Gastroesophageal sphincter (tissue), 4 donors: ENCODE data around the gene TMX4. TPM values are rescaled to one million over a fixed set of nuclear protein-coding genes. Genes with fewer than 3 reads are reported as not detected.

ENCODE experiments used
- ATAC-seq: fragments of 150-250 bp; one replicate; pipeline ENCODE4 v1.9.1; 2016; ENCODE audit warnings: mild to moderate bottlenecking, moderate library complexity
- H3K27ac ChIP-seq, 4 donors: fragments of 200-600 bp; sonication (generic) in 3 of 4; 1 replicate in 3 of 4; 2 replicates in 1 of 4; pipeline ENCODE4 v1.5.1; 2016 to 2019
- H3K27me3 ChIP-seq: fragments of 200-600 bp; sonication (generic); one replicate; pipeline ENCODE4 v1.5.1; 2019
- H3K36me3 ChIP-seq, 2 donors: fragments of 200-600 bp; sonication (generic); one replicate each; pipeline ENCODE4 v1.5.1; 2019; ENCODE audit warnings: control low read depth in 1 of 2
- H3K4me1 ChIP-seq, 3 donors: fragments of 200-600 bp; sonication (generic); 1 replicate in 2 of 3; 2 replicates in 1 of 3; pipeline ENCODE4 v1.5.1; 2016 to 2019; ENCODE audit warnings: control low read depth in 2 of 3
- H3K4me3 ChIP-seq, 2 donors: fragments of 200-600 bp; sonication (generic); one replicate each; pipeline ENCODE4 v1.5.1; 2019; ENCODE audit warnings: mild to moderate bottlenecking in 1 of 2, moderate library complexity in 1 of 2
- H3K9me3 ChIP-seq, 3 donors: fragments of 200-600 bp; sonication (generic); one replicate each; pipeline ENCODE4 v1.5.1; 2017 to 2019; ENCODE audit warnings: control low read depth in 2 of 3
- CTCF ChIP-seq, 4 experiments: fragments of 200-600 bp in 2 of 4; fragments of 450-650 bp in 2 of 4; sonication (generic) in 1 of 4; IDR thresholded peaks; one replicate each; pipeline ENCODE4 v1.5.1; 2017 to 2019; ENCODE audit warnings: antibody characterized with exemption in 4 of 4, mild to moderate bottlenecking in 2 of 4, moderate library complexity in 2 of 4
- EP300 ChIP-seq: sonication (generic); formaldehyde crosslinking; IDR thresholded peaks from one replicate; pipeline ENCODE4 v1.6.1; 2017; ENCODE audit warnings: antibody characterized with exemption, mild to moderate bottlenecking
- POLR2A ChIP-seq, 2 donors: fragments of 450-650 bp; IDR thresholded peaks; one replicate each; pipeline ENCODE4 v1.6.1; 2017; ENCODE audit warnings: antibody characterized with exemption in 2 of 2, mild to moderate bottlenecking in 2 of 2, moderate library complexity in 1 of 2
- POLR2AphosphoS5 ChIP-seq: sonication (generic); formaldehyde crosslinking; IDR thresholded peaks from one replicate; pipeline ENCODE4 v1.6.1; 2017; ENCODE audit warnings: antibody characterized with exemption
- WGBS, 2 donors: methylation state at CpG; one replicate each; pipeline ENCODE4 v1.1.5; 2018; ENCODE audit warnings: low coverage in 1 of 2; 5-methylcytosine and 5-hydroxymethylcytosine counted together
- total RNA-seq, 4 donors: library from RNA; depleted of rRNA; stranded (reverse); fragments of >200 nt; gene quantifications; one replicate each; pipeline ENCODE4 v1.1.0, GENCODE V29; 2016

TMX4 gene
- total RNA-seq, 4 donors from 2014 or later: 44.7 to 76.1 (median 61.2) TPM

GRCh38 chr20:7996898-7997297, 22.7 kb downstream of the TMX4 start:
- TF ChIP-seq EP300 (no peak), CTCF (IDR thresholded peaks at IDR 0.05) (no peak), POLR2AphosphoS5 (no peak), POLR2A (IDR thresholded peaks at IDR 0.05) (no peak)
- Histone ChIP-seq H3K4me3 (no peak overlapping the region), H3K27me3 (no peaks in the 10 kb centered on the region), H3K9me3 (peaks cover 0 to 14% (median 0%) of the 10 kb centered on the region in 3 donors), H3K4me1 (no peaks in the 10 kb centered on the region), H3K36me3 (peaks cover 16 to 93% of the 10 kb centered on the region in 2 donors), H3K27ac (no peak overlapping the region)
- ATAC-seq: no peak
- 96% methylated on average over 3 of the region's 3 CpGs for WGBS, 2 donors

- no peak for ATAC-seq
Measured at GRCh38 chr20:7994809-7995208, 24.8 kb downstream of the TMX4 start.

GRCh38 chr20:7993703-7994102, 25.9 kb downstream of the TMX4 start:
- peaks cover 15 to 86% of the 10 kb centered on the region in 2 donors for H3K36me3 ChIP-seq
- peaks cover 0 to 14% (median 0%) of the 10 kb centered on the region in 3 donors for H3K9me3 ChIP-seq
- H3K27ac ChIP-seq: no peak overlapping the region
- no peak for ATAC-seq
- H3K27me3 ChIP-seq: no peaks in the 10 kb centered on the region
- 97 to 100% methylated on average over 2 of the region's 2 CpGs for WGBS, 2 donors
- no peaks in the 10 kb centered on the region for H3K4me1 ChIP-seq
- TF ChIP-seq CTCF (IDR thresholded peaks at IDR 0.05): no peak
- TF ChIP-seq EP300: no peak
- no peak for TF ChIP-seq POLR2AphosphoS5
- no peak overlapping the region for H3K4me3 ChIP-seq

More at GRCh38 chr20:7994809-7995208, 24.8 kb downstream of the TMX4 start:
- Histone ChIP-seq H3K9me3 (peaks cover 0 to 14% (median 0%) of the 10 kb centered on the region in 3 donors), H3K27ac (no peak overlapping the region), H3K4me3 (no peak overlapping the region), H3K27me3 (no peaks in the 10 kb centered on the region), H3K36me3 (peaks cover 16 to 95% of the 10 kb centered on the region in 2 donors), H3K4me1 (no peaks in the 10 kb centered on the region)
- 83 to 100% methylated on average over 1 of the region's 1 CpG for whole genome bisulfite sequencing, 2 donors
- TF ChIP-seq CTCF (IDR thresholded peaks at IDR 0.05): no peak
- no peak for TF ChIP-seq POLR2A (IDR thresholded peaks at IDR 0.05)
- no peak for TF ChIP-seq EP300
- no peak for TF ChIP-seq POLR2AphosphoS5

GRCh38 chr20:7993238-7993637, 26.3 kb downstream of the TMX4 start:
- H3K9me3 ChIP-seq: peaks cover 0 to 14% (median 0%) of the 10 kb centered on the region in 3 donors
- peaks cover 13 to 81% of the 10 kb centered on the region in 2 donors for H3K36me3 ChIP-seq
- H3K27ac ChIP-seq: no peak overlapping the region
- no peak for ATAC-seq
- no peaks in the 10 kb centered on the region for H3K4me1 ChIP-seq
- TF ChIP-seq CTCF (IDR thresholded peaks at IDR 0.05): no peak
- no peak for TF ChIP-seq POLR2AphosphoS5
- TF ChIP-seq EP300: no peak
- no peak for TF ChIP-seq POLR2A (IDR thresholded peaks at IDR 0.05)
- H3K27me3 ChIP-seq: no peaks in the 10 kb centered on the region
- no peak overlapping the region for H3K4me3 ChIP-seq
- 92 to 100% methylated on average over 2 of the region's 2 CpGs for WGBS, 2 donors

GRCh38 chr20:7990385-7990784, 29.2 kb downstream of the TMX4 start:
- TF ChIP-seq POLR2A (IDR thresholded peaks at IDR 0.05) (no peak), CTCF (IDR thresholded peaks at IDR 0.05) (no peak), POLR2AphosphoS5 (no peak), EP300 (no peak)
- ATAC-seq: no peak
- Histone ChIP-seq H3K27ac (no peak overlapping the region), H3K36me3 (peaks cover 7 to 69% of the 10 kb centered on the region in 2 donors), H3K27me3 (no peaks in the 10 kb centered on the region), H3K4me1 (no peaks in the 10 kb centered on the region), H3K4me3 (no peak overlapping the region), H3K9me3 (peaks cover 0 to 14% (median 0%) of the 10 kb centered on the region in 3 donors)
